Body of pancreas (tissue), 4 donors: ENCODE results near the gene GCNA. TPM values are rescaled to one million over a fixed set of nuclear protein-coding genes. Genes with fewer than 3 reads are reported as not detected.
"Not testable (repeated sequence)": the region's sequence is repeated elsewhere in the genome, so short reads cannot be mapped to it uniquely, and the experiment has no call there.

ENCODE experiments used
- ATAC-seq: fragments of 150-250 bp; one replicate; pipeline ENCODE4 v1.9.1; 2016
- DNase-seq, 4 donors: peaks; one replicate each; pipeline ENCODE4 v3.0.0-alpha.2; 2019
- H3K27ac ChIP-seq, 4 donors: fragments of 200-600 bp; sonication (generic); 1 replicate in 3 of 4; 2 replicates in 1 of 4; pipeline versions ENCODE4 v1.5.1 to v1.6.1; 2016 to 2019; ENCODE audit warnings: mild to moderate bottlenecking in 1 of 4, mixed read lengths in 1 of 4, moderate library complexity in 1 of 4
- H3K27me3 ChIP-seq, 2 donors: fragments of 200-600 bp; sonication (generic); one replicate each; pipeline ENCODE4 v1.6.0; 2016; ENCODE audit warnings: mild to moderate bottlenecking in 1 of 2
- H3K36me3 ChIP-seq, 2 donors: fragments of 200-600 bp; sonication (generic); replicated peaks in 1 of 2; 2 replicates each; pipeline ENCODE4 v1.5.1; 2016; ENCODE audit warnings: low read depth in 2 of 2; ENCODE audit not compliant: insufficient read depth in 1 of 2
- H3K4me1 ChIP-seq: fragments of 200-600 bp; sonication (generic); one replicate; pipeline ENCODE4 v1.6.0; 2016
- H3K4me3 ChIP-seq, 2 donors: fragments of 200-600 bp; sonication (generic); 1 replicate in 1 of 2; 2 replicates in 1 of 2; pipeline ENCODE4 v1.5.1; 2016 to 2019
- H3K9me3 ChIP-seq, 3 donors: fragments of 200-600 bp; sonication (generic); 1 replicate in 2 of 3; 2 replicates in 1 of 3; pipeline ENCODE4 v1.5.1; 2016
- CTCF ChIP-seq, 7 experiments: fragments of 450-650 bp in 4 of 7; fragments of 200-600 bp in 3 of 7; sonication (generic) in 3 of 7; IDR thresholded peaks; one replicate each; pipeline ENCODE4 v1.5.1; 2016 to 2019; ENCODE audit warnings: antibody characterized with exemption in 7 of 7
- POLR2A ChIP-seq, 3 donors: fragments of 450-650 bp; IDR thresholded peaks; one replicate each; pipeline ENCODE4 v1.6.1; 2016; ENCODE audit warnings: antibody characterized with exemption in 3 of 3, mild to moderate bottlenecking in 2 of 3
- WGBS, 2 donors: methylation state at CpG; one replicate each; pipeline ENCODE4 v1.1.5; 2017; 5-methylcytosine and 5-hydroxymethylcytosine counted together
- intact Hi-C: fragments of 100-400 bp; cut with DNase I; formaldehyde crosslinking; loops from one replicate; pipeline ENCODE4 v1.15.1; 2023
- total RNA-seq, 2 donors: library from RNA; depleted of rRNA; stranded (reverse); fragments of >200 nt; gene quantifications; one replicate each; pipeline ENCODE4 v1.1.0, GENCODE V29; 2016

The GCNA gene
- total RNA-seq, 2 donors from 2014 or later = 3.6 to 6.9 TPM

DNA sequence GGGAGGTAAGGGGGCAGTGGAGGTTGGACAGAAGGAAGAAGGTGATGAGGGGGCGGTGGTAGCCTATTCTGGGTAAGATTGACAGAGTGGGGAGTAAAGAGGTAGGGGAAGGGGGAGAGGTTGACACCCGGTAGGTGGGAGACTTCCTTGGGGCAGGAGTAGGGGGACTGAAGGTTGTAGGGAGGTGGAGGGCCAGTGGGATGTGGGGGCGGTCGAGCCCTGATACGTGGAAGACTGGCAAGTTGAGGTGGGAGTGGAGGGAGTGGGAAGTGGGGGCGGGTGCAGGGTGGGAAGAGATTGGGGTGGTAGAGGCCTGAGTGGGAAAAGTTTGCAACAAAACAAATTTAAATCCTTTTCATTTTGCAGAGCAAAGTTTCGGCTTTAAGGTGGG lies 1.7 kb downstream of the GCNA start:
- no peaks in the 10 kb centered on the region for H3K4me1 ChIP-seq
- H3K27ac ChIP-seq = no peak overlapping the region
- no peak overlapping the region for H3K4me3 ChIP-seq
- no peaks in the 10 kb centered on the region for H3K27me3 ChIP-seq
- intact Hi-C loops = loop anchor here (10.0 kb wide), 1 partner anchor 175 kb away; no protein-coding TSS in a partner anchor
- H3K9me3 ChIP-seq = no peaks in the 10 kb centered on the region
- WGBS, 2 donors = 83 to 98% methylated on average over 4 to 7 of the region's 7 CpGs
- no peak for TF ChIP-seq CTCF (IDR thresholded peaks at IDR 0.05)
- no peak for TF ChIP-seq POLR2A (IDR thresholded peaks at IDR 0.05)
- DNase-seq = no peak
- no peaks in the 10 kb centered on the region for H3K36me3 ChIP-seq
- ATAC-seq = no peak

DNA sequence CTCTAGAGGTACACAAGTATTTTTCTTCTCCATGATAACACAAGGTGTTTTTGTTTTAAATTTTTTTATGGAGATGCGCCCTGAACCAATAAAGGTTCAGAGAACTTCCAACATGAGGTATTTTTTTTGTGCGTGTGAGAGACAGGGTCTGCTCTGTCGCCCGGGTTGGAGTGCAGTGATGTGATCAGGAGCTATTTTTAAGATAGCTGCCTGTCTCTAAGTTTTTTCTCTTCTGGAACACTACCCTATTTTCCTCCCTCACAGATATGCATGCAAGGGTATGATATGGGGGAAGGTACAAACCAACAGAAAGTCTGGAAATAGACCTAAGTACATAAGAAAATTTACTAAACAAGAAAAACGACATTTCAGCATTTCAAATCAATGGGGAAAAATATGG lies 3.0 kb downstream of the GCNA start:
- no peak for ATAC-seq
- Histone ChIP-seq H3K36me3 (no peaks in the 10 kb centered on the region), H3K9me3 (no peaks in the 10 kb centered on the region), H3K27ac (no peak overlapping the region), H3K4me1 (no peaks in the 10 kb centered on the region), H3K27me3 (no peaks in the 10 kb centered on the region), H3K4me3 (no peak overlapping the region)
- TF ChIP-seq CTCF (IDR thresholded peaks at IDR 0.05) = no peak
- no peak for TF ChIP-seq POLR2A (IDR thresholded peaks at IDR 0.05)
- 50% methylated on average over 5 of the region's 5 CpGs for WGBS, 2 donors
- intact Hi-C loops = no loop called here
- DNase-seq = no peak

- no peaks in the 10 kb centered on the region for H3K27me3 ChIP-seq
- no peaks in the 10 kb centered on the region for H3K36me3 ChIP-seq
- DNase-seq (no peak), ATAC-seq (peak; percentile 71)
- peaks cover 6% of the 10 kb centered on the region for H3K4me1 ChIP-seq
- no peak overlapping the region for H3K27ac ChIP-seq
- H3K9me3 ChIP-seq = no peaks in the 10 kb centered on the region
- WGBS, 2 donors = 61 to 68% methylated on average over 2 of the region's 2 CpGs
- H3K4me3 ChIP-seq = no peak overlapping the region
- TF ChIP-seq CTCF (IDR thresholded peaks at IDR 0.05) (no peak), POLR2A (IDR thresholded peaks at IDR 0.05) (no peak)
- intact Hi-C loops = no loop called here
Measured at GRCh38 chrX:71586929-71587328, 8.7 kb downstream of the GCNA start.

- H3K9me3 ChIP-seq, H3K27ac ChIP-seq, H3K36me3 ChIP-seq, ATAC-seq, H3K4me3 ChIP-seq, DNase-seq, H3K4me1 ChIP-seq, H3K27me3 ChIP-seq, intact Hi-C loops: not testable (repeated sequence)
- 89% methylated on average over 5 of the region's 8 CpGs; no CpG with 5 or more reads in 1 of the 2 donors for WGBS, 2 donors
Measured at GRCh38 chrX:71593210-71593609, 15.0 kb downstream of the GCNA start.

- peaks cover 0 to 2% of the 10 kb centered on the region in 2 donors for H3K36me3 ChIP-seq
Measured at GRCh38 chrX:71599965-71600364, 21.7 kb downstream of the GCNA start.

More at GRCh38 chrX:71599965-71600364, 21.7 kb downstream of the GCNA start:
- DNase-seq (no peak), ATAC-seq (no peak)
- H3K4me1 ChIP-seq = no peaks in the 10 kb centered on the region
- no peak overlapping the region for H3K27ac ChIP-seq
- H3K27me3 ChIP-seq = no peaks in the 10 kb centered on the region
- no peak overlapping the region for H3K4me3 ChIP-seq
- H3K9me3 ChIP-seq = no peaks in the 10 kb centered on the region
- no peak for TF ChIP-seq POLR2A (IDR thresholded peaks at IDR 0.05)
- TF ChIP-seq CTCF (IDR thresholded peaks at IDR 0.05) = no peak
- intact Hi-C loops = no loop called here
- WGBS, 2 donors = 84% methylated on average over 2 of the region's 2 CpGs; no CpG with 5 or more reads in 1 of the 2 donors
